Keratinocyte (primary cell): ENCODE results near the gene SCEL.

Experiments
- CTCF ChIP-seq, 3 experiments: IDR thresholded peaks in 1 of 3; conservative IDR thresholded peaks in 1 of 3; optimal IDR thresholded peaks in 1 of 3; 2 replicates in 2 of 3; 3 replicates in 1 of 3; pipeline versions ENCODE3 to v1.5.1; 2011; ENCODE audit warnings: low read length in 3 of 3, mild to moderate bottlenecking in 3 of 3, moderate library complexity in 2 of 3, control low read depth in 1 of 3, inconsistent platforms in 1 of 3; ENCODE audit not compliant: insufficient read depth in 2 of 3; ENCODE audit errors: extremely low read depth in 1 of 3
- EZH2 ChIP-seq: IDR thresholded peaks from one replicate; pipeline ENCODE4 v1.6.1; 2012; ENCODE audit warnings: inconsistent platforms, mild to moderate bottlenecking, low read length, moderate library complexity

- TF ChIP-seq CTCF (optimal IDR thresholded peaks at IDR 0.05 in 1 of 3, IDR thresholded peaks at IDR 0.05 in 1 of 3, conservative IDR thresholded peaks at IDR 0.05 in 1 of 3; ENCODE audit: extremely low read depth in 1 of 3, insufficient read depth in 2 of 3, low read length in 3 of 3) (no peak), EZH2 (no peak)
Observed at GRCh38 chr13:77494226-77494625, 41.3 kb upstream of the SCEL start.
